ENCODE data around the gene CACFD1. TPM values are rescaled to one million over a fixed set of nuclear protein-coding genes. Genes with fewer than 3 reads are reported as not detected.

Gene CACFD1
- total and polyA plus RNA-seq, 9 of the 15 experiments (the other 6 are each of a cell fraction or from before 2014, with no cell fraction given) = 0.11 to 1.4 (median 1.1) TPM; not detected in 2

- intact Hi-C loops (cut with micrococcal nuclease) = no loop called here
- Histone ChIP-seq H3K9me3 (replicated peaks; ENCODE audit: control insufficient read depth, insufficient read depth, low read depth, low read length) (no peaks in the 10 kb centered on the region), H3K4me1 (replicated peaks in 1 of 2; ENCODE audit: control insufficient read depth in 2 of 2, insufficient read depth in 2 of 2, low read length in 2 of 2) (peaks cover 0 to 31% of the 10 kb centered on the region in 2 experiments; a peak in 2 of 5 replicates), H3K4me2 (ENCODE audit: insufficient read depth, low read length) (no peak overlapping the region), H3K9me1 (ENCODE audit: control insufficient read depth, insufficient read depth, low read length) (peaks cover 7% of the 10 kb centered on the region), H4K20me1 (replicated peaks; ENCODE audit: control insufficient read depth, insufficient read depth, low read length) (peaks cover 11% of the 10 kb centered on the region; the same call in 1 of the 2 replicates), H3K27me3 (ENCODE audit: control insufficient read depth in 2 of 2, insufficient read depth in 2 of 2, low read length in 2 of 2) (peaks cover 22 to 70% of the 10 kb centered on the region in 2 experiments; a peak in 4 of 5 replicates), H3K36me3 (ENCODE audit: control insufficient read depth, insufficient read depth, low read length) (no peaks in the 10 kb centered on the region), H3K4me3 (no peak overlapping the region), H3K27ac (ENCODE audit: extremely low read depth, low read depth, low read length) (no peak overlapping the region), H3K9ac (ENCODE audit: insufficient read depth in 1 of 2, low read depth in 2 of 2, low read length in 2 of 2) (no peak overlapping the region), H3K79me2 (ENCODE audit: control insufficient read depth, insufficient read depth, low read length) (no peaks in the 10 kb centered on the region), H2AFZ (ENCODE audit: low read depth, low read length) (no peak overlapping the region)
- no TSS peak for BruUV-seq (replicated peaks)
- TF ChIP-seq ZFP36 (IDR thresholded peaks at IDR 0.05; ENCODE audit: low read depth, low read length, partially characterized antibody) (no peak), FOXA1 (IDR thresholded peaks at IDR 0.05; ENCODE audit: borderline replicate concordance) (no peak), ZNF121 (CRISPR knock-in tag; conservative IDR thresholded peaks at IDR 0.05) (peak; percentile 92), ZBTB17 (CRISPR knock-in tag; IDR thresholded peaks at IDR 0.05) (no peak), CTBP1 (IDR thresholded peaks at IDR 0.05; ENCODE audit: borderline replicate concordance) (no peak), CC2D1A (IDR thresholded peaks at IDR 0.05) (no peak)
- TF ChIP-seq, protein P1, sequence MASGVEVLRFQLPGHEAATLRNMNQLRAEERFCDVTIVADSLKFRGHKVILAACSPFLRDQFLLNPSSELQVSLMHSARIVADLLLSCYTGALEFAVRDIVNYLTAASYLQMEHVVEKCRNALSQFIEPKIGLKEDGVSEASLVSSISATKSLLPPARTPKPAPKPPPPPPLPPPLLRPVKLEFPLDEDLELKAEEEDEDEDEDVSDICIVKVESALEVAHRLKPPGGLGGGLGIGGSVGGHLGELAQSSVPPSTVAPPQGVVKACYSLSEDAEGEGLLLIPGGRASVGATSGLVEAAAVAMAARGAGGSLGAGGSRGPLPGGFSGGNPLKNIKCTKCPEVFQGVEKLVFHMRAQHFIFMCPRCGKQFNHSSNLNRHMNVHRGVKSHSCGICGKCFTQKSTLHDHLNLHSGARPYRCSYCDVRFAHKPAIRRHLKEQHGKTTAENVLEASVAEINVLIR (CRISPR knock-in tag; IDR thresholded peaks at IDR 0.05) = no peak
- ChIA-PET CTCF (ENCODE audit: low intra/inter-chr PET ratio) (no interaction called here), POLR2A (no interaction called here)
- WGBS (ENCODE audit: insufficient coverage, low coverage, missing lambda C conversion rate) = 2% methylated on average over 7 of the region's 7 CpGs
- ATAC-seq = no peak
- no peak for FAIRE-seq
- no peak for DNase-seq (ENCODE audit: extremely low read depth in 1 of 4, low spot score in 3 of 4)
- in situ Hi-C loops (cut with MboI) = no loop called here
Observed at GRCh38 chr9:133452562-133452961, 7.2 kb upstream of the CACFD1 start.
